GM18502 (cell line): ENCODE results near the gene ADAMTS16.

Source experiments
- ATAC-seq: cut with Tn5 transposase; IDR thresholded peaks from one replicate; pipeline ENCODE4 v1.9.1; 2021; ENCODE audit warnings: mild to moderate bottlenecking; ENCODE audit not compliant: unreplicated experiment, poor library complexity

The ADAMTS16 gene

DNA sequence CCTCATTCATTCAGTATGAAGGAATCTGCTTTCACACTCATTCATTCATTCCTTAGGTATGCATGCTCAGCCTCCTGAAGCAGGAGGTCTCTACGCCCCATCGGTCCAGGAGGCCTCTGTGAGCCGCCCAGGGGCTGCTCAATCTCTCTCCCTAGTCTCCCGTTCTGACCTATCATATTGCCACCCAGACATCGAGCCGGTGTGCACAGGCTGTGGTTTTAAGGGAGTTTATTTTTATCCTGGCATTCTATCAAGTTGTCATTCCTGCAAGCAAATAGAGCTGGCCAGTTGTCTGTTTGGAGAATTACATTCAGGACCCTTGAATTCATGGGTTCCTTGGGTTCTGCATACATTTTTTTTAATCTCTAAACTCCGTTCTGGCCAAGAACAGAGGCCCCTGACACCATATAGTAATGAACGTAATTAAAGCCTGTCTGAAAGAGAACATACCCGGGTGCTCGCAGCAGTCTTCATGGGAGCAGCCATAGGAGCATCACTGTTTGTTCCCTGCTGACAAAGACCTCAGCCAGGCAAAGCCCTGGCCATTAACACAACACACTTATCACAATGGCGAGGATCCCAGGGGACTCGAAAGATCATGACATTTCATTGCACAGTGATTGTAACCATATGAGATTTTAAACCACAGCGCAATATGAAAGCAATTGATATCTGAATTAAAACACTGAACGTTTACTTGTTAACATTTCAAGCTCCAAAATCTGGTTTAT lies 80.9 kb downstream of the ADAMTS16 start:
- ATAC-seq: no peak

GRCh38 chr5:5221724-5222123 lies 81.6 kb downstream of the ADAMTS16 start:
- ATAC-seq: no peak

GRCh38 chr5:5231576-5231975 lies 91.4 kb downstream of the ADAMTS16 start:
- ATAC-seq: no peak

GRCh38 chr5:5234912-5235311 lies 94.8 kb downstream of the ADAMTS16 start:
- no peak for ATAC-seq

- no peak for ATAC-seq
Measured at GRCh38 chr5:5235685-5236084, 95.6 kb downstream of the ADAMTS16 start.

DNA sequence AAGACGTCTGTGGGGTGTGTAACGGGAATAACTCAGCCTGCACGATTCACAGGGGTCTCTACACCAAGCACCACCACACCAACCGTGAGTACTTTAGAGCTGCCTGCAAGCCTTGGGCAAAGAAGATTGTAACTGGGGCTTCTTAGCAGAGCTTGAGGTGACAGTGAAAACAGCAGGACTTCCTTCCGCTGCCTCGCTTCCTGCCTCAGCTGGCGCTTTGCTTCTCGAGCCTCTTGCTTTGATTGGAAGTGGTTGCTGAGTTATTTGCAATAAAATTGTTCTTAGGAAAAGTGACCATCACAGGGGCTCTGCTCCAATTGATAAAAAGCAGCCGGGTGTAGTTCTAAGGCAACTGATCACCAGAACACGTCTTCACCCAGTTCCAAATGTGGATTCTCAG lies 99.1 kb downstream of the ADAMTS16 start:
- ATAC-seq: no peak

GRCh38 chr5:5240234-5240633 lies 100.1 kb downstream of the ADAMTS16 start:
- no peak for ATAC-seq

DNA sequence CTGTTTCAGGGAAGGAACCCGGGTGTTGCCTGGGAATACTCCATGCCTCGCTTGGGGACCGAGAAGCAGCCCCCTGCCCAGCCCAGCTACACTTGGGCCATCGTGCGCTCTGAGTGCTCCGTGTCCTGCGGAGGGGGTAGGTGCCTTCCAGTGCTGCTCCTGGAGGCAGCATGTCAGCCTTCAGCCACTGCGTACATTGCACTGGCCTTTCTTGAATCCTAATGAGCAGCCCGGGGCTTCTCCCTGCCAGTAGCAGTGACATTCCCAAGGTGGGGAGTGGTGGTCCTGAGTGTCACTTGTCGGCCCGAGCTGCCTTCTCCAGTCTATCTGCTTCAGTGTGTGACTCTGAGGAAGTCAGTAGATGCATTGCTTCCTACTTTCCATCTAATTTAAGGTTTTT lies 101.9 kb downstream of the ADAMTS16 start:
- no peak for ATAC-seq

GRCh38 chr5:5246736-5247135 lies 106.6 kb downstream of the ADAMTS16 start:
- no peak for ATAC-seq

- ATAC-seq: no peak
Measured at GRCh38 chr5:5250758-5251157, 110.6 kb downstream of the ADAMTS16 start.

DNA sequence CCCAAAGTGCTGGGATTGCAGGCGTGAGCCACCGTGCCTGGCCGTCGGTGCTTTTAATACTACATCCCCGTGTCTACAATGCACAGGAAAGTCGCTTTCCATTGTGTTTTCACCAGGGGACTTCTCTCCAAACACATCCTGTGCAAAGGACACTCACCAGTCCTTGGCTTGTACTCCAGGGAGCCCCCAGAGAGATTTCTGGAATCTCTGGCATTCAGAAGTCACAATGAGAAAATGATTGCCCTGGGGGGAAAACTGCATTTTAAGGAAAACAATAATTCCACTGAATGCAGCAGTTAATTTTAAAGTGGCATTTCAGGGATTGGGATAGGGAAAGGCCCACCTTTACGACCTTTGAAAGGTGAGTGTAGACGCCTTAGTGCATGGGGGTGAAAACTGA lies 112.0 kb downstream of the ADAMTS16 start:
- ATAC-seq: no peak

DNA sequence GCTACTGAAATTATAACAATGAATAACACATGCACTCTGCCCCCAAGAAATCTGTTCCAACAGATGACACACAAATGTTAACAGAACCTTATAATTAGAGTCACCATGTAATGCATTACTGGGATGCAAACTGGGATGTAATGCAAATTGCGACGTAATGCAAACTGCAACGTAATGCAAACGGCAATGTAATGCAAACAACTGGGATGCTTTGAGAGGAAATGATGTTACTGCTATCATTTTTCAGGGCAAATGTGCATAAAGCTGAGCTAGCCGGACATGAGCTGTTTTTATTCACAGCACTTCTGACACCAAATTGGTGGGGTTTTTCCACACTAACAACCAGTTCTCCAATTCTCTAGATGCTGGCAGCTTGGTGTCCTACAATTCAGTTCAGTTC lies 117.2 kb downstream of the ADAMTS16 start:
- ATAC-seq: no peak

DNA sequence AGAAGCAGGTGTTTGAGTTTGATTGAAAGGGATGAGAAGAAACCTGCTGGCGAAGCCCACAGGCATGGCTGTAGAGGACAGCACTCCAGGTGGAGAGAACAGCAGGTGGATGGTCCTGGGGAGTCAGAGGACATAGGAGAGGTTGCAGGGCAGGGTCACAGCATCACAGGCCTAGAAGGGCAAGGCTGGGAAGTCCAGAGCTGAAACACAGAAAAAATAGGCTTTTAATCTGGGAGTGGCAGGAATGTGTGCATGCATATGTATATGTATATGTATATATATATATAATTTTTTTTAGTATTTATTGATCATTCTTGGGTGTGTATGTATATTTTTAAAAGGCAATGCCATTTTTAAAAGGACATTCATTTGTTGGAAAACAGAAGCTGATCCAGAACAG lies 118.4 kb downstream of the ADAMTS16 start:
- no peak for ATAC-seq

DNA sequence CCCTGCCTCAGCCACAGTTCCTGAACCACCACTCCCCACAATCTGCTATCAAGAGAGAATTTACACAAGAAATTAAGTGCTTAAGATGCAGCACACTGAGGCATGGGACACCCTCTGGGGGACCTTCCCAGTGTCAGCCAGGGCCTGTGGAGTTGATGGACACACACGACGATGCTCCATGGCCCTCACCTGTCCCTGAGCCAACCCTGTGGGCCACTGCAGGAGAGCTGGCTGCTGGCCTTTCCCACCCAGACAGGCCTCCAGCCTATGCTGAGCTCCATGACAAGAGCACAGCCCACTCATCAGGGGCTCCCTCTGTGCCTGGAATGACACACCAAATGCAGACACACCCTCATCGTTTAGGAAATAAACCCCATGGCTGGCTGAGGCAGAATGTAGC lies 124.6 kb downstream of the ADAMTS16 start:
- ATAC-seq: no peak

DNA sequence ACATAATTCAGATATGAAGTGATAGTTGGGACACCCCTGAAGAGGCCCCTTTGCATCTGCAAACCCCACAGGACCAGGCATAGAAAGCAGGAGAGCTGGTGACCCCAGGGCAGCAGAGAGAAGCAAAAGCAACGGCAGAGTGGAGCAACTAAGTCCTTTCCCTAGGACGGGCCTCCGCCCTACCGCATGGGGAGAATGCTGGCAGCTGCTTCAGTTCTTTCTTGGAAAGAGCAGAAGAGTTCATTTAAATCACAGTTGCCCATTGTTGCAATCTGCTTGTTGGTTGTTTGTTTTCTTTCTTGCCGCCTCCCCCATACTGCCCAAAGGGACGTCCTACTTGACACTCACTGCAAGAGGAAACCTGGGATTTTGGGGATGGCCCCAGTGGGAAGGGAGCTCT lies 126.2 kb downstream of the ADAMTS16 start:
- no peak for ATAC-seq

GRCh38 chr5:5270161-5270560 lies 130.0 kb downstream of the ADAMTS16 start:
- ATAC-seq: no peak

GRCh38 chr5:5270958-5271785 lies 131.0 kb downstream of the ADAMTS16 start:
- no peak for ATAC-seq

- no peak for ATAC-seq
Measured at GRCh38 chr5:5271786-5272321, 131.7 kb downstream of the ADAMTS16 start.

DNA sequence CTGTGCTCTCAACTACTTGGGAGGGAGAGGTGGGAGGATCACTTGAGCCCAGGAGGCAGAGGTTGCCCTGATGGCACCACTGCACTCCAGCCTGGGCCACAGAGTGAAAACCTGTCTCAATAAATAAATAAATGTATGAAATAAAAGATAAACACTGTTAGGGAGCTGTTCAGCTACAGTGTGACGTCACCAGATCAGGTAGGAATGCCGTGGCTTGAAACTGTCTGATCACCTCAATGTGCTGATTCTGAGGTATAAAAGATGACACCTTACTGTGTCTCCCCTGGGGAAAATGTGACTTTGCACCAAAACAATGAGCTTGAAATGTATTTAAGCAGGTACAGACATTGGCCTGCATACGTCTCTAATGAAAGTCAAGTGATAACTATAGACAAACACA lies 133.3 kb downstream of the ADAMTS16 start:
- no peak for ATAC-seq

- ATAC-seq: no peak
Measured at GRCh38 chr5:5273976-5274375, 133.8 kb downstream of the ADAMTS16 start.

GRCh38 chr5:5275211-5275610 lies 135.1 kb downstream of the ADAMTS16 start:
- no peak for ATAC-seq
